ENCODE data around the gene OR2C3.
"Not testable (repeated sequence)": the region's sequence is repeated elsewhere in the genome, so short reads cannot be mapped to it uniquely, and the experiment has no call there.

Gene OR2C3

DNA sequence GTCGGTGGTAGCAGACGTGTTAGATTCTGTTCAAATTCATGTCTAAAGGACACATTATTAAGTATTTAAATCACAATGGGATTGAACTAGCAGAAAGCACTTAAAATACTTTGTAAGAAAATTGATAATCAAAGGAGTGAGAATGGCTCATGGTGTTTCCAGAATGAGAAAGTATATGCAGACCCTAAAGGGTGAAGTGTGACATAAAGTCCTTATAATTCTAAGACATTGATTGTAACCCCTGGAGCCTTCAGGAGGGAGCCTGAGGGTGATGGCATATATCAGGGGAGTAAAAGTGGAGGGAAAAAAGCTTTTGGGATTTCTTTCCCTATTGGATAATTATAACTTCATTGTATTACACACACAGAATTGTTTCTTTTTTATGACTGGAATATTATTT lies at the start of gene OR2C3:
TSS of gene OR2C3 (minus strand) at position 101 of the 400 bp plus-strand sequence. CDS start 3,929 bp downstream, outside the sequence.
- DNase-seq (ENCODE audit: low read depth), result no peak

DNA sequence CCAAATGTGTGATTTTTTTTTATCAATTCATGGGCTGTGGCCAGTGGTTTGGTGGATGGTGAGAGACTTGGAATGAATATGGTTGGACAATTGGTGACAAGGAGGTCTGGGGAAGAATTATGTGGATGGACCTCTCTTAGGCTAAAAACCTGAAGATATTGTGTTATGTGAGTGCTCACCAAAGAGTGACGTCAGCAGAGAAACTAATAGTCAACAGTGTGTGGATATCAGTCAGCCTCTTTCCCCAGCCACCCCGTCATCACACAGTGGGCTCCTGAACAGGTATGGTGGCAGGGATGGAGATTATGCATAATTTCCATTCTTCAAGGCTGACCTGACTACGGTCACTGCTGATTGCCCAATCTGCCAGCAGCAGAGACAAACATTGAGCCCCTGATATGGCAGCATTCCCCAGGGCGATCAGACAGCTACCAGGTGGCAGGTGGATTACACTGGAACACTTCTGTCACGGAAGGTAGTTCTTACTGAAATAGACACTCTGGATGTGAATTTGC lies 42.8 kb upstream of the OR2C3 start:
- DNase-seq (ENCODE audit: low read depth), result no peak

DNA sequence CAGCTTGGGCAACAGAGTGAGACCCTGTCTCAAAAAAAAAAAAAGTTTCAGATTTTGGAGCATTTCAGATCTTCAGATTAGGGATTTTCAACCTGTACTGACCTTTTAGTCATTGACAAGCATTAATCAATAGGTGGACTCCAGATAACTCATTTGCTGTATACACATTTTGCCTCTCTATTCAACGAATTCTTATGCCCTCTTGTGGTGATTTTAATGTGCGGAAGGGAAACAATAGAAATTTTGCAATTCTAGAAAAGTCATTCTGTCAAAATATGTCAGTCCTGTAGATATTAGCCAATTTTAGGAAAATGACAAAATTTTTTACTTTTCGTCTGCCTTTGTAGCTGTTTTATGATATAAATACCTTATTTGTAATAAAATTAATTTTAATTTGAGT lies 40.3 kb upstream of the OR2C3 start:
- no peak for DNase-seq (ENCODE audit: low read depth)

DNA sequence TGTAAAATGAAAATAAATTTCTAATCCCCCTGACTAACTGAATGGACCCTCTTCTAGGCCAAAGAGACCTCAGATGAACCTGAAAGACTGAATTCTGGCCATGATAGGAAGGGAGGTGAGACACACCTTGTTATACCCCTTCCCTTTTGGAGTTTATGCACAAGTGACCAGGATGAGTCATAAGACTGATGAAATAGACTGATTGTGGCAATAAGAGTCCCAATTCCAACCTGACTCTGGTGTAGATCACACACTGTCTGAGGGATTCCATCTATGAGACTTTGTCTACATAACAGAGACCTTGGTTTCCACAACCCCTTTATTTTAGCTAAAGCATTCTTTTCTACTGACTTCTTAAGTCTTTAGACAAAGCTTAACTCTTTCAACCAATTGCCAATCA lies 38.4 kb upstream of the OR2C3 start:
- no peak for DNase-seq (ENCODE audit: low read depth)

DNA sequence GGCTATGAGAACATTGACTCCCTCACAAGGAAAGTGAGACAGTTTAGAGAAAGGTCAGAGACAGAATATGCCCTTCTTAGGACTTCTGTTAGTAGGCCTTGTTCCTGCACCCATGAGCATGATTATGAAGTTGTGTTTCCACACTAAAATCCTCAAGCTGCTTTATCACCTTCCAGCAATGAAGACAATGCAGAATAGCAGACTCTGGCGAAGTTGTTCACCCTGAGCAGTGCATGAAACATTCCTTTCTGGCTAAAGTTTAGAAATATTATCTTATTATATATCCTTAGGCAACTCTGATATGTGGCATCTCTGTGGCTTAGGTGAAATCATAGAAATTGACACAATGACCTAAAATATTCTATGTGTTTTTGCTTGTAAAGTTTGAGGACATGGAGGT lies 38.0 kb upstream of the OR2C3 start:
- DNase-seq (ENCODE audit: low read depth), result no peak

DNA sequence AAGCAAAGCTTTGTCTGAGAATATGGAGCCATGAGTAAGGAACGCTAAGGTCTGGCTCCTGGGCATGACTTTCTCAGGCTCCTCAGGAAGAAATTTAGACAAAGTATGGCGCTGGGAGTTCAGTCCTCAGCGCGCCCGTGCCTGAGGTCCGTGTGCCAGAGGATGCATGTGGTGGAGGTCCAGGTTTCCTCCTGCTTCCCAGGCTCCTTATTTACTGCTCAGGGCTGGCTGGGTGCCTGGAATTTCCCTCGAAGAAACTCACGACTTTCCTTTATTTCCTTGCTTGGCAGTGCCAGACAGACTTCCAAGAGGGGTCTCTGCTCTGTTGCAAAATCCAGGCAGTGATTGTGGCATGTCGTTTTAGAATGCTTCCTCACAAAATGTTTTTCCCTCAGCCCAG lies 26.0 kb upstream of the OR2C3 start:
- DNase-seq (ENCODE audit: low read depth), result no peak

- no peak for DNase-seq (ENCODE audit: low read depth)
Measured at GRCh38 chr1:247561711-247562110, 25.5 kb upstream of the OR2C3 start.

DNA sequence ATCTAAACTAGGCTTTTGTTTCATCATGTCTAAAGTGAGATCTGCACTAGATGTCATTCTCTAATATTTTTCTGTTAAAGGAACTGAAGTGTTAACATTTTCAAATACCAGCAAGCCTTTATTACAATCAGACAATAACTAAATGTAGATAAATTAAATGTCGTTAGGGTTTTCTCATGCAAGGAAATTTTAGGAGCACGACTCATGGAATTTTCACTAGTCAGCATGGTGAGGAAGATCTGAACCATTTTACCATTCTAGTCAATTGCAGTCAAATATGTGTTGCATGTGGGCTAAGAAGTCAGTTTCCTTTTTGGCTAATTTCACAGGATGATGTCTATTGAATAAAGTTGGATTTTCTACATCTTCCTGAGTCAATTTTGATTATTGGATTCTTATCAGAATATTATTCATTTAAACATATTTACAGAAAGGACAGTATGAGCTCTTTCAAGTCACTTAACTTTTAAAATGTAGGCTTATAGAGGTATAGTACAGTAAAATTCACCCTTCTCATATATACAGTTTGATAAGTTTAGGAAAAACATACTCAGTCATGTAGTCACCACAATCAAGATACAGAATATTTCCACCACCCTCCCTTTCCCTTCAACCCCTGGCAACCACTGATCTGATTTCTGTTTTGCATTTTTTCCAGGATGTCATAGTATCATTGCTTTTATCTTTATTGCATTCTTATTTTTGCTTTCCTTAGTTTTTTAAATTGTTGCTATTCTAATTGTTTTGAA lies 21.9 kb upstream of the OR2C3 start:
- DNase-seq (ENCODE audit: low read depth), result no peak

GRCh38 chr1:247552231-247552630 lies 16.0 kb upstream of the OR2C3 start:
- no peak for DNase-seq (ENCODE audit: low read depth)

GRCh38 chr1:247551721-247552120 lies 15.5 kb upstream of the OR2C3 start:
- no peak for DNase-seq (ENCODE audit: low read depth)

- no peak for DNase-seq (ENCODE audit: low read depth)
Measured at GRCh38 chr1:247548769-247549182, 12.5 kb upstream of the OR2C3 start, which contains the start of gene GCSAML. GCSAML (plus strand) TSS chr1:247549134; CDS start chr1:247549192, 58 bp downstream.

DNA sequence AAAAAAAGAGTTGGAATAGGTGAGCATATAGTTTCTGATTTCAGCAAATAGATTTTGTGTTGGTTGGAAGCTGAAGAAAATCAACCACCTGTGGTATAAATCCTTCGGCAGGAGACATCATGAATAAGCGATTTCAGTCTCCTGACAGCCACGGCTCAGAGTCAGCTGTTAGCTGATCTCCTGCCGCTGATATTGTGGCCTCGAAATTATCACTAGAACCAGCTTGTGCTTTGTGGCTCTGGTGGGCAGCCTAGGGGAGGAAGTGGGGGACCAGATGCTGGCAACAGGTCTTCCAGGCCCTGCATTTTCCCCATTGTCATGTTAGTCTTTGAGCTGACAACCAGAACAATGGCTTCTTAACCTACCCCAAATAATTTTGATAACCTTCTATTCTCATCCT lies 11.9 kb upstream of the OR2C3 start:
- no peak for DNase-seq (ENCODE audit: low read depth)

DNA sequence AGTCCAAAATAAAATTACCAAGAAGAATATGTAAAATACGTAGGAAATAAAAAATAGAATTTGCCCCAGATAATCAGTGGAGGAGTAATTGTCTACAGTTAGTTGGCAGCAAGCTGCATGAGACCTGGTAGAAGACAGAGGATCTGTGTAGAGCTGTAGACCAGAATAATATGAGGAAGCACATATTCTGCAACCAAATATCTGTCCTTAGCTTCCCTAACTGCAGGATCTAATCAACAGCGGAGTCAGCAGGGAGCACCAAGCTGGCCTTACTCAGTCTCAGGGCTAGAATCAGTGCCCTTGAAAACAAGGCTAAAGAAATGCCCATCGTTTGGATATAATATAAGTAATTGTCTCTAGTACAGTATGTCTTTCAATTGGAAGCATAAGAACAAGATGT lies 6.6 kb upstream of the OR2C3 start:
- no peak for DNase-seq (ENCODE audit: low read depth)

- DNase-seq (ENCODE audit: low read depth), result no peak
Measured at GRCh38 chr1:247540581-247540980, 4.3 kb upstream of the OR2C3 start.

GRCh38 chr1:247539215-247539614 lies 3.0 kb upstream of the OR2C3 start:
- no peak for DNase-seq (ENCODE audit: low read depth)

DNA sequence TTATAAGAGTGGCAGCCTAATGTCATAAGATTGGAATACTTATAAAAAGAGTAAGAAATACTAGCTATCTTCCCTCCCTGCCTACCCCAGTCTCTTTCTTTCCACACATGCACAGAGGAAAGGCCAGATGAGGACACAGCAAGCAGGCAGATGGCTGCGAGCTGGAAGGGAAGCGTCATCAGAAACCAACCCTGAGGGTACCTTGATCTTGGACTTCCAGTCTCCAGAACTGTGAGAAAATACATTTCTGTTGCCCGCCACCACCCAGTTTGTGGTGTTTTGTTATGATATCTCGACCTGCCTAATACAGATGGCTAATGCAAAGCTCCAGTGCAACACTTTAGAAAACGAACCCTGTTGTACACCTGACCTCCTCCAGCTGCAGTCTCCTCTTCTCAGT lies 2.3 kb upstream of the OR2C3 start:
- DNase-seq (ENCODE audit: low read depth), result no peak

GRCh38 chr1:247535402-247535801 lies 838 bp downstream of the OR2C3 start:
- no peak for DNase-seq (ENCODE audit: low read depth)

- DNase-seq (ENCODE audit: low read depth), result no peak
Measured at GRCh38 chr1:247531937-247532336, 4.3 kb downstream of the OR2C3 start.

DNA sequence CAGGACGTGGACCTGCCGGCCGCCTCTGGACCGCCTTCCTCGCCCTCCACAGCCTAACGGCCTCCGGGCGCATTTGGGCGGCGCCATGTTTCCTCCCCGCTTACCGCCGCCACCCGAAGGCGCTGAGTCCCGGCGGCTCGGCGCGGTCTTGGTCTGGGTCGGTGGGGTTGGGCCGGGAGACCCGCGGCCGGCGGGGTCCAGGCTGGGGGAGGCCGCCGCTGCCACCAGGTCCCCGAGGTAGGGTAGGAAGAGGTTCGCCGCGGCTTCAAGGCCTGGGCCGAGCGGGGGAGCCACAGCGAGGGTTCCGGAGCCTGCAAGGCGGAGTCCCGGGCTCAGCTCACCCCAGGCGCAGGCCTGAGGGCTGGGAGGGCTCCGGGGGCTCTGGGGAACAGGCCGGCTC lies 5.5 kb downstream of the OR2C3 start:
- DNase-seq (ENCODE audit: low read depth), result no peak

DNA sequence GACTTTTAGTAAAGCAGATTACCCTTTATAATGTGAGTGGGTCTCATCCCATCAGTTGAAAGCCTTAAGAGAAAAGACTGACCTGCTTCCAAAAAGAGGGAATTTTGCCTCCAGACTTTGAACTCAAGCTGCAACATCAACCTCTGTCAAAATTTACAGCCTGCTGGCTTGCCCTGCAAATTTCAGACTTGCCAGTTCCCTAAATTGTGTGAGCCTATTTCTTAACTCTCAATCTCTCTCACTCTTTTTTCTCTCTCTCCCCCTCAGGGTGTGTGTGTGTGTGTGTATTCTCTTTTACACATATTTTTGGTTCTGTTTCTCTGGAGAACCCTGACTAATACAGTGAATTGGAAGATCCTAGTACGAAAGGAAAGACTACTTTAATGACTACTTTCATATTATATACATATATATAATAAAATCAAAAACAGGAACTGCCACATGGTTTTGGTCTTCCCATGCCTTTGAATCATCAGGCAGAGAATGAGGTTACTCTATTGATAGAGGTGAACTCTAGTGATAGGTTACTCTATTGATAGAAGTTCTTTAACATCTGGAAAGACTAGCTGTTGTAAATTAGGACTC lies 6.4 kb downstream of the OR2C3 start:
- no peak for DNase-seq (ENCODE audit: low read depth)

DNA sequence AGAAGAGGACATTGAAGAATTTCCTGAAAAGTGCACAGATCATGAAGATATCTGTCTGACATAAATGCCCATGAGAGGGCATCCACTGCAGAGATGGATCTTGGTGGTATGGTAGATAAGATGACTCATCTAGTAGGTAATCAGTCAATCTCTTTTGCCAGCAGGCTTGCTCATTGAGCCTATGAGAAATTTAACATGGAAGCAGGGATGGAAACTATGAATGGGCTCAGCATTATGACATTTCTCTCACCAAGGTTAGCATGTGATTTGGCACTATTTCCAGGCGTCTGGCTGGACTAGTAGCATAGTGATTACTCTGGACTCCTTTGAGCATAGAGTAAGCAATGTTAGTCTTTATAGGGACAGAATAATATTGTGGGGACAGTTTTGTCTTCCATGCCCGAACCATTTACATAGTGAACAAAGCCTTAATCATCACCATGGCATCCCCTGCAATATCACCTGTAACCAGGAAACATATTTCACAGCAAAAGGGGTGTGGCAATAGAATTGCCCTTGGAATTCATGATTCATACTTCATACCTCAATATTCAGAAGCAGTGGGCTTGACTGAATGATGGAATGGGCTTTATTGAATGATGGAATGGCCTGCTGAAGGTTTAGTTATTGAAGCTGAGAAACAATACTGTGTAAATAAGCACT lies 7.3 kb downstream of the OR2C3 start:
- DNase-seq (ENCODE audit: low read depth), result no peak

- not testable (repeated sequence) for DNase-seq (ENCODE audit: low read depth)
Measured at GRCh38 chr1:247521886-247522285, 14.4 kb downstream of the OR2C3 start.

DNA sequence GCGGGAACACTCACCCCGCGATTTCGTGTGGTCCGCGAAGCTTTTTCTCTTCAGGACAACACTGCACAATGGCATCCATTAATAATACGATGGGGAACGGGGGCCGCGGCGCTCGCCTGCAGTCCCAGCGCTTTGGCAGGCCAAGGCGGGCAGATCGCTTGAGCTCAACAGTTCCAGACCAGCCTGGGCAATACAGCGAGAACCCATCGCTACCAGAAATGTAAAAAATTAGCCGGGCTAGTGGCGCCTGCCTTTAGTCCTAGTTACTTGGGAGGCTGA lies 17.7 kb downstream of the OR2C3 start:
- DNase-seq (ENCODE audit: low read depth), result no peak
